ENCODE results near the gene ZMYND12. TPM values are rescaled to one million over a fixed set of nuclear protein-coding genes. Genes with fewer than 3 reads are reported as not detected.
"Not testable (repeated sequence)": the region's sequence is repeated elsewhere in the genome, so short reads cannot be mapped to it uniquely, and the experiment has no call there.

Gene ZMYND12
- total RNA-seq: 0.28 and 0.40 TPM in 2 replicates

- DNase-seq (ENCODE audit: low read depth, low spot score): peak; percentile 62
Observed at GRCh38 chr1:42456010-42456753, at the start of gene ZMYND12, which contains the start of gene PPCS. ZMYND12 (minus strand) TSS chr1:42456022; CDS start chr1:42455997, 25 bp downstream. PPCS (plus strand) TSS chr1:42456543; CDS start chr1:42456566, 23 bp downstream.

GRCh38 chr1:42504535-42505128 lies 48.8 kb upstream of the ZMYND12 start:
- DNase-seq (ENCODE audit: low read depth, low spot score): no peak

- DNase-seq (ENCODE audit: low read depth, low spot score): not testable (repeated sequence)
Observed at GRCh38 chr1:42502031-42502430, 46.2 kb upstream of the ZMYND12 start.

GRCh38 chr1:42490237-42490636 lies 34.4 kb upstream of the ZMYND12 start:
- DNase-seq (ENCODE audit: low read depth, low spot score): no peak

GRCh38 chr1:42484382-42484781 lies 28.6 kb upstream of the ZMYND12 start:
- DNase-seq (ENCODE audit: low read depth, low spot score): no peak

GRCh38 chr1:42482635-42483153 lies 26.9 kb upstream of the ZMYND12 start:
- no peak for DNase-seq (ENCODE audit: low read depth, low spot score)

GRCh38 chr1:42480921-42481320 lies 25.1 kb upstream of the ZMYND12 start:
- DNase-seq (ENCODE audit: low read depth, low spot score): no peak

GRCh38 chr1:42479621-42480020 lies 23.8 kb upstream of the ZMYND12 start:
- DNase-seq (ENCODE audit: low read depth, low spot score): no peak

GRCh38 chr1:42477775-42478174 lies 22.0 kb upstream of the ZMYND12 start:
- no peak for DNase-seq (ENCODE audit: low read depth, low spot score)

- not testable (repeated sequence) for DNase-seq (ENCODE audit: low read depth, low spot score)
Observed at GRCh38 chr1:42477354-42477753, 21.5 kb upstream of the ZMYND12 start.

- DNase-seq (ENCODE audit: low read depth, low spot score): no peak
Observed at GRCh38 chr1:42476605-42477004, 20.8 kb upstream of the ZMYND12 start.

GRCh38 chr1:42469727-42470126 lies 13.9 kb upstream of the ZMYND12 start:
- no peak for DNase-seq (ENCODE audit: low read depth, low spot score)

- no peak for DNase-seq (ENCODE audit: low read depth, low spot score)
Observed at GRCh38 chr1:42466030-42466429, 10.2 kb upstream of the ZMYND12 start.

GRCh38 chr1:42463921-42464320 lies 8.1 kb upstream of the ZMYND12 start:
- DNase-seq (ENCODE audit: low read depth, low spot score): no peak

- DNase-seq (ENCODE audit: low read depth, low spot score): peak; percentile 88
Observed at GRCh38 chr1:42462828-42463763, 7.3 kb upstream of the ZMYND12 start, which contains the start of gene CCDC30. CCDC30 (plus strand) TSS chr1:42463286; CDS start chr1:42480552, 17,266 bp downstream.

- no peak for DNase-seq (ENCODE audit: low read depth, low spot score)
Observed at GRCh38 chr1:42461196-42461595, 5.4 kb upstream of the ZMYND12 start.

GRCh38 chr1:42456754-42457089 lies 900 bp upstream of the ZMYND12 start:
- peak; percentile 24 for DNase-seq (ENCODE audit: low read depth, low spot score)

GRCh38 chr1:42454403-42454802 lies 1.4 kb downstream of the ZMYND12 start:
- no peak for DNase-seq (ENCODE audit: low read depth, low spot score)

- DNase-seq (ENCODE audit: low read depth, low spot score): no peak
Observed at GRCh38 chr1:42453386-42453785, 2.4 kb downstream of the ZMYND12 start.

- DNase-seq (ENCODE audit: low read depth, low spot score): no peak
Observed at GRCh38 chr1:42450061-42450460, 5.8 kb downstream of the ZMYND12 start.

- DNase-seq (ENCODE audit: low read depth, low spot score): no peak
Observed at GRCh38 chr1:42449256-42449655, 6.6 kb downstream of the ZMYND12 start.

- no peak for DNase-seq (ENCODE audit: low read depth, low spot score)
Observed at GRCh38 chr1:42442662-42443061, 13.2 kb downstream of the ZMYND12 start.
